T-cell (primary cell): ENCODE data around the gene IRF2. TPM values are rescaled to one million over a fixed set of nuclear protein-coding genes. Genes with fewer than 3 reads are reported as not detected.

Source experiments
- ATAC-seq, 4 experiments: fragments of 200-7000 bp in 3 of 4; fragments of 150-1000 bp in 1 of 4; cut with Tn5 transposase; replicated peaks in 1 of 4; 1 replicate in 3 of 4; 2 replicates in 1 of 4; pipeline ENCODE4 v1.10.0; 2021; ENCODE audit warnings: moderate library complexity in 3 of 4, mild to moderate bottlenecking in 2 of 4, moderate number of reproducible peaks in 1 of 4
- CTCF ChIA-PET, 2 donors: fragments of 300-600 bp; sonication (Branson Sonifier 250); formaldehyde crosslinking; loops; one replicate each; lab custom pipeline; 2022; ENCODE audit warnings: antibody characterized with exemption in 2 of 2; lab: Charles Lee
- POLR2A ChIA-PET, 2 donors: fragments of 300-600 bp; sonication (Branson Sonifier 250); formaldehyde crosslinking; loops; one replicate each; lab custom pipeline; 2022; ENCODE audit warnings: antibody characterized with exemption in 2 of 2; lab: Charles Lee
- DNase-seq, 35 experiments: peaks; one replicate each; pipeline versions ENCODE4 v3.0.0 to v3.0.0-alpha.2; 2013 to 2023
- H3K27ac ChIP-seq: one replicate; pipeline ENCODE4 v1.5.1; 2013; ENCODE audit warnings: low read length
- H3K27me3 ChIP-seq, 2 experiments: replicated peaks in 1 of 2; 1 replicate in 1 of 2; 2 replicates in 1 of 2; pipeline versions ENCODE4 v1.6.1 to v1.7.0; 2013; ENCODE audit warnings: low read length in 1 of 2, mixed read lengths in 1 of 2; ENCODE audit not compliant: control insufficient read depth in 2 of 2, insufficient read depth in 2 of 2; ENCODE audit errors: extremely low read depth in 1 of 2
- H3K36me3 ChIP-seq, 2 donors: 1 replicate in 1 of 2; 2 replicates in 1 of 2; pipeline versions ENCODE4 v1.6.1 to v1.7.0; 2013; ENCODE audit warnings: low read length in 1 of 2; ENCODE audit not compliant: control insufficient read depth in 2 of 2, insufficient read depth in 1 of 2; ENCODE audit errors: extremely low read depth in 1 of 2
- H3K4me1 ChIP-seq, 2 experiments: 1 replicate in 1 of 2; 2 replicates in 1 of 2; pipeline versions ENCODE4 v1.6.1 to v1.7.0; 2013; ENCODE audit warnings: low read length in 2 of 2, mixed read lengths in 1 of 2; ENCODE audit not compliant: insufficient read depth in 2 of 2, control insufficient read depth in 1 of 2; ENCODE audit errors: extremely low read depth in 1 of 2
- H3K4me3 ChIP-seq, 2 donors: 1 replicate in 1 of 2; 2 replicates in 1 of 2; pipeline versions ENCODE4 v1.5.1 to v1.7.0; 2013; ENCODE audit warnings: mild to moderate bottlenecking in 2 of 2, low read length in 1 of 2, moderate library complexity in 1 of 2; ENCODE audit not compliant: control insufficient read depth in 1 of 2; ENCODE audit errors: extremely low read depth in 1 of 2
- H3K9me3 ChIP-seq: 2 replicates; pipeline ENCODE4 v1.7.0; 2013
- H3K27ac Mint-ChIP-seq, 2 donors: one replicate each; pipeline ENCODE4 v1.8.0; 2020 to 2021; ENCODE audit warnings: mild to moderate bottlenecking in 2 of 2, mixed read lengths in 2 of 2
- H3K27me3 Mint-ChIP-seq, 2 donors: one replicate each; pipeline ENCODE4 v1.8.0; 2021 to 2022; ENCODE audit warnings: mixed read lengths in 2 of 2
- H3K36me3 Mint-ChIP-seq: one replicate; pipeline ENCODE4 v1.8.0; 2021; ENCODE audit warnings: mixed read lengths
- H3K4me1 Mint-ChIP-seq, 3 donors: one replicate each; pipeline ENCODE4 v1.8.0; 2020 to 2022; ENCODE audit warnings: mixed read lengths in 3 of 3, mild to moderate bottlenecking in 1 of 3
- H3K4me3 Mint-ChIP-seq, 3 donors: one replicate each; pipeline ENCODE4 v1.8.0; 2020 to 2022; ENCODE audit warnings: mild to moderate bottlenecking in 3 of 3, mixed read lengths in 3 of 3, moderate library complexity in 3 of 3
- H3K9me3 Mint-ChIP-seq, 3 donors: one replicate each; pipeline ENCODE4 v1.8.0; 2020 to 2022; ENCODE audit warnings: mixed read lengths in 3 of 3
- WGBS: methylation state at CpG from one replicate; pipeline ENCODE4 v1.1.5; 2013; ENCODE audit warnings: missing lambda C conversion rate; ENCODE audit not compliant: insufficient coverage; 5-methylcytosine and 5-hydroxymethylcytosine counted together
- total RNA-seq, 35 experiments: library from RNA in 6 of 35; stranded (reverse) in 6 of 35; fragments of 120-200 nt in 1 of 35; gene quantifications; one replicate each; pipeline versions ENCODE4 v1.2.1 to v1.2.4 and lab custom pipeline; 2013 to 2026

The IRF2 gene
- total RNA-seq, 5 donors from 2014 or later (not counting 1 experiment from before 2014, with no cell fraction given) = 45.5 to 73.4 (median 59.1) TPM

GRCh38 chr4:184375027-184375426, 99.3 kb downstream of the IRF2 start:
- Mint-ChIP-seq H3K9me3 (no peaks in the 10 kb centered on the region), H3K27ac (no peak overlapping the region)

GRCh38 chr4:184373886-184374405, 100.4 kb downstream of the IRF2 start:
- Mint-ChIP-seq H3K27ac (no peak overlapping the region), H3K4me1 (peaks cover 2 to 6% (median 5%) of the 10 kb centered on the region in 3 donors), H3K4me3 (no peak overlapping the region), H3K27me3 (no peaks in the 10 kb centered on the region), H3K9me3 (no peaks in the 10 kb centered on the region), H3K36me3 (no peaks in the 10 kb centered on the region)
- no peak for ATAC-seq
- Histone ChIP-seq H3K27ac (no peak overlapping the region), H3K36me3 (no peaks in the 10 kb centered on the region), H3K4me1 (no peaks in the 10 kb centered on the region), H3K9me3 (no peaks in the 10 kb centered on the region), H3K27me3 (no peaks in the 10 kb centered on the region), H3K4me3 (no peak overlapping the region)
- ChIA-PET POLR2A (no interaction called here), CTCF (interaction anchor here (0.5 to 1.0 kb wide), 2 partner anchors 58 to 100 kb away, joined by 3 read pairs; no protein-coding TSS in a partner anchor)
- no peak for DNase-seq
- no CpG with 5 or more reads among the region's 2 CpGs for WGBS

More at GRCh38 chr4:184375027-184375426, 99.3 kb downstream of the IRF2 start:
- CTCF ChIA-PET = no interaction called here
- Histone ChIP-seq H3K27me3 (no peaks in the 10 kb centered on the region), H3K27ac (no peak overlapping the region), H3K36me3 (no peaks in the 10 kb centered on the region), H3K4me1 (no peaks in the 10 kb centered on the region), H3K4me3 (no peak overlapping the region), H3K9me3 (no peaks in the 10 kb centered on the region)
- ATAC-seq = no peak
- no CpG with 5 or more reads among the region's 1 CpG for WGBS
- no peak for DNase-seq
- peaks cover 2 to 6% (median 5%) of the 10 kb centered on the region in 3 donors for H3K4me1 Mint-ChIP-seq
- no peaks in the 10 kb centered on the region for H3K36me3 Mint-ChIP-seq
- H3K27me3 Mint-ChIP-seq = no peaks in the 10 kb centered on the region
- POLR2A ChIA-PET = no interaction called here
- H3K4me3 Mint-ChIP-seq = no peak overlapping the region

- no peak overlapping the region for H3K27ac Mint-ChIP-seq
- H3K36me3 Mint-ChIP-seq = no peaks in the 10 kb centered on the region
- ATAC-seq (no peak), DNase-seq (no peak)
- ChIA-PET CTCF (no interaction called here), POLR2A (no interaction called here)
- H3K9me3 Mint-ChIP-seq = no peaks in the 10 kb centered on the region
- no peak overlapping the region for H3K4me3 Mint-ChIP-seq
- Histone ChIP-seq H3K36me3 (no peaks in the 10 kb centered on the region), H3K27ac (no peak overlapping the region), H3K4me1 (no peaks in the 10 kb centered on the region), H3K4me3 (no peak overlapping the region), H3K9me3 (no peaks in the 10 kb centered on the region), H3K27me3 (no peaks in the 10 kb centered on the region)
- H3K4me1 Mint-ChIP-seq = peaks cover 0 to 6% (median 4%) of the 10 kb centered on the region in 3 donors
- WGBS = 84% methylated on average over 9 of the region's 12 CpGs
- no peaks in the 10 kb centered on the region for H3K27me3 Mint-ChIP-seq
These were observed 103.0 kb downstream of the IRF2 start for GRCh38 chr4:184371390-184371787.

- POLR2A ChIA-PET = no interaction called here
- Histone ChIP-seq H3K4me1 (no peaks in the 10 kb centered on the region), H3K4me3 (no peak overlapping the region), H3K36me3 (no peaks in the 10 kb centered on the region), H3K9me3 (no peaks in the 10 kb centered on the region), H3K27ac (no peak overlapping the region), H3K27me3 (no peaks in the 10 kb centered on the region)
- CTCF ChIA-PET = no interaction called here
- no peaks in the 10 kb centered on the region for H3K36me3 Mint-ChIP-seq
- H3K4me3 Mint-ChIP-seq = no peak overlapping the region
- no peak overlapping the region for H3K27ac Mint-ChIP-seq
- H3K9me3 Mint-ChIP-seq = no peaks in the 10 kb centered on the region
- no peak for ATAC-seq
- 86% methylated on average over 5 of the region's 8 CpGs for WGBS
- H3K4me1 Mint-ChIP-seq = peaks cover 0 to 6% (median 4%) of the 10 kb centered on the region in 3 donors
- no peaks in the 10 kb centered on the region for H3K27me3 Mint-ChIP-seq
- DNase-seq = no peak
These were observed 103.5 kb downstream of the IRF2 start for GRCh38 chr4:184370711-184371389.

GRCh38 chr4:184369871-184370270, 104.5 kb downstream of the IRF2 start:
- no peak for DNase-seq
- H3K36me3 Mint-ChIP-seq = no peaks in the 10 kb centered on the region
- Histone ChIP-seq H3K27ac (no peak overlapping the region), H3K4me1 (no peaks in the 10 kb centered on the region), H3K27me3 (no peaks in the 10 kb centered on the region), H3K36me3 (no peaks in the 10 kb centered on the region), H3K4me3 (no peak overlapping the region), H3K9me3 (no peaks in the 10 kb centered on the region)
- ChIA-PET CTCF (interaction anchor here in 1 of 2 donors (0.7 kb wide), 1 partner anchor 13 kb away, joined by 3 read pairs; no protein-coding TSS in a partner anchor), POLR2A (interaction anchor here in 1 of 2 donors (0.6 to 0.7 kb wide), 2 partner anchors 9 to 1313 kb away, joined by 3 read pairs; no protein-coding TSS in a partner anchor)
- no CpG with 5 or more reads among the region's 3 CpGs for WGBS
- no peak overlapping the region for H3K4me3 Mint-ChIP-seq
- H3K4me1 Mint-ChIP-seq = peaks cover 0 to 6% (median 4%) of the 10 kb centered on the region in 3 donors
- H3K9me3 Mint-ChIP-seq = no peaks in the 10 kb centered on the region
- no peak overlapping the region for H3K27ac Mint-ChIP-seq
- no peak for ATAC-seq
- no peaks in the 10 kb centered on the region for H3K27me3 Mint-ChIP-seq

GRCh38 chr4:184368731-184369130, 105.6 kb downstream of the IRF2 start:
- Histone ChIP-seq H3K27ac (no peak overlapping the region), H3K4me3 (no peak overlapping the region), H3K9me3 (no peaks in the 10 kb centered on the region), H3K27me3 (no peaks in the 10 kb centered on the region), H3K36me3 (no peaks in the 10 kb centered on the region), H3K4me1 (no peaks in the 10 kb centered on the region)
- ChIA-PET POLR2A (no interaction called here), CTCF (interaction anchor here in 1 of 2 donors (0.6 kb wide), 1 partner anchor 179 kb away, joined by 3 read pairs; no protein-coding TSS in a partner anchor)
- Mint-ChIP-seq H3K4me3 (no peak overlapping the region), H3K27ac (no peak overlapping the region), H3K27me3 (no peaks in the 10 kb centered on the region), H3K9me3 (no peaks in the 10 kb centered on the region), H3K36me3 (no peaks in the 10 kb centered on the region), H3K4me1 (peaks cover 0 to 7% (median 6%) of the 10 kb centered on the region in 3 donors)
- ATAC-seq (no peak), DNase-seq (no peak)
